GM12892 (cell line): ENCODE results near the gene ACSF3.

ENCODE experiments used
- POLR2A ChIP-seq: IDR thresholded peaks from 2 replicates; pipeline ENCODE4 v1.6.1; 2011; ENCODE audit warnings: low read depth, low read length, control low read depth
- POLR2AphosphoS5 ChIP-seq: IDR thresholded peaks from 2 replicates; pipeline ENCODE4 v1.6.1; 2011; ENCODE audit warnings: low read depth, low read length, control low read depth
- TAF1 ChIP-seq: IDR thresholded peaks from 2 replicates; pipeline ENCODE4 v1.6.1; 2011; ENCODE audit warnings: low read depth, mild to moderate bottlenecking, control low read depth, low read length, borderline replicate concordance

GRCh38 chr16:89067677-89068443 lies 25.8 kb upstream of the ACSF3 start:
- no peak for TF ChIP-seq POLR2A
- no peak for TF ChIP-seq POLR2AphosphoS5
- no peak for TF ChIP-seq TAF1
